Breast epithelium (tissue), 4 donors: ENCODE data around the gene NCBP3. TPM values are rescaled to one million over a fixed set of nuclear protein-coding genes. Genes with fewer than 3 reads are reported as not detected.
"Not testable (repeated sequence)": the region's sequence is repeated elsewhere in the genome, so short reads cannot be mapped to it uniquely, and the experiment has no call there.

Experiments used
- DNase-seq, 2 donors: peaks; one replicate each; pipeline ENCODE4 v3.0.0-alpha.2; 2019; ENCODE audit warnings: low spot score in 2 of 2
- H3K27ac ChIP-seq, 2 donors: fragments of 200-600 bp; sonication (generic) in 1 of 2; one replicate each; pipeline ENCODE4 v1.5.1; 2016 to 2019; ENCODE audit warnings: mild to moderate bottlenecking in 1 of 2
- H3K27me3 ChIP-seq, 2 donors: fragments of 200-600 bp; sonication (generic) in 1 of 2; one replicate each; pipeline versions ENCODE4 v1.5.1 to v1.6.0; 2017 to 2019; ENCODE audit warnings: control low read depth in 1 of 2, mild to moderate bottlenecking in 1 of 2
- H3K36me3 ChIP-seq: fragments of 200-600 bp; one replicate; pipeline ENCODE4 v1.5.1; 2019
- H3K4me1 ChIP-seq, 2 donors: fragments of 200-600 bp; sonication (generic); one replicate each; pipeline ENCODE4 v1.5.1; 2016 to 2019; ENCODE audit warnings: control low read depth in 1 of 2
- H3K4me3 ChIP-seq, 3 donors: fragments of 200-600 bp; sonication (generic); 1 replicate in 2 of 3; 2 replicates in 1 of 3; pipeline ENCODE4 v1.5.1; 2016 to 2019; ENCODE audit warnings: mild to moderate bottlenecking in 3 of 3, moderate library complexity in 2 of 3
- H3K9me3 ChIP-seq, 2 donors: fragments of 200-600 bp; sonication (generic) in 1 of 2; one replicate each; pipeline ENCODE4 v1.5.1; 2016 to 2019; ENCODE audit warnings: control low read depth in 1 of 2
- CTCF ChIP-seq, 3 donors: fragments of 450-650 bp; IDR thresholded peaks; one replicate each; pipeline ENCODE4 v1.5.1; 2016 to 2017; ENCODE audit warnings: antibody characterized with exemption in 3 of 3, mild to moderate bottlenecking in 3 of 3, moderate library complexity in 3 of 3
- POLR2A ChIP-seq: fragments of 450-650 bp; IDR thresholded peaks from one replicate; pipeline ENCODE4 v1.6.1; 2016; ENCODE audit warnings: antibody characterized with exemption, mild to moderate bottlenecking, moderate library complexity
- POLR2AphosphoS5 ChIP-seq, 3 donors: sonication (generic); formaldehyde crosslinking; IDR thresholded peaks; one replicate each; pipeline ENCODE4 v1.6.1; 2017; ENCODE audit warnings: antibody characterized with exemption in 3 of 3
- intact Hi-C: fragments of 100-400 bp; cut with DNase I; formaldehyde crosslinking; loops from one replicate; pipeline ENCODE4 v1.15.1; 2023; ENCODE audit warnings: low total_unique reads
- total RNA-seq, 3 donors: library from RNA; depleted of rRNA; stranded (reverse); fragments of >200 nt; gene quantifications; one replicate each; pipeline ENCODE4 v1.1.0, GENCODE V29; 2016

The NCBP3 gene
- total RNA-seq, 3 donors from 2014 or later, result 21.6 to 34.1 (median 25.9) TPM

GRCh38 chr17:3794557-3795389 lies 51.3 kb downstream of the NCBP3 start:
- H3K27me3 ChIP-seq, result no peaks in the 10 kb centered on the region

GRCh38 chr17:3794152-3794551 lies 51.9 kb downstream of the NCBP3 start:
- H3K4me3 ChIP-seq, intact Hi-C loops, H3K36me3 ChIP-seq: not testable (repeated sequence)

More at GRCh38 chr17:3794557-3795389, 51.3 kb downstream of the NCBP3 start:
- Histone ChIP-seq H3K9me3 (no peaks in the 10 kb centered on the region), H3K36me3 (no peaks in the 10 kb centered on the region), H3K4me3 (no peak overlapping the region), H3K27ac (no peak overlapping the region), H3K4me1 (no peaks in the 10 kb centered on the region)
- TF ChIP-seq POLR2AphosphoS5 (IDR thresholded peaks at IDR 0.05) (no peak), POLR2A (no peak), CTCF (IDR thresholded peaks at IDR 0.05) (no peak)
- no peak for DNase-seq
- intact Hi-C loops, result no loop called here

GRCh38 chr17:3793258-3793657 lies 52.8 kb downstream of the NCBP3 start:
- H3K27ac ChIP-seq, H3K36me3 ChIP-seq, DNase-seq, intact Hi-C loops, H3K4me3 ChIP-seq, H3K4me1 ChIP-seq, H3K27me3 ChIP-seq, H3K9me3 ChIP-seq: not testable (repeated sequence)

More at GRCh38 chr17:3794152-3794551, 51.9 kb downstream of the NCBP3 start:
- H3K27ac ChIP-seq, H3K27me3 ChIP-seq, H3K9me3 ChIP-seq, DNase-seq, H3K4me1 ChIP-seq: not testable (repeated sequence)

GRCh38 chr17:3792481-3792880 lies 53.6 kb downstream of the NCBP3 start:
- H3K9me3 ChIP-seq, result no peaks in the 10 kb centered on the region
- no peak overlapping the region for H3K27ac ChIP-seq
- no peak for TF ChIP-seq POLR2AphosphoS5 (IDR thresholded peaks at IDR 0.05)
- H3K4me1 ChIP-seq, result no peaks in the 10 kb centered on the region
- H3K4me3 ChIP-seq, result no peak overlapping the region
- no peaks in the 10 kb centered on the region for H3K36me3 ChIP-seq
- intact Hi-C loops, result no loop called here
- no peak for DNase-seq
- H3K27me3 ChIP-seq, result no peaks in the 10 kb centered on the region

GRCh38 chr17:3788200-3788599 lies 57.8 kb downstream of the NCBP3 start:
- DNase-seq, result no peak
- Histone ChIP-seq H3K4me3 (no peak overlapping the region), H3K36me3 (no peaks in the 10 kb centered on the region), H3K4me1 (no peaks in the 10 kb centered on the region), H3K27me3 (no peaks in the 10 kb centered on the region), H3K27ac (no peak overlapping the region), H3K9me3 (no peaks in the 10 kb centered on the region)
- intact Hi-C loops, result no loop called here
- no peak for TF ChIP-seq POLR2A
- no peak for TF ChIP-seq CTCF (IDR thresholded peaks at IDR 0.05)
- TF ChIP-seq POLR2AphosphoS5 (IDR thresholded peaks at IDR 0.05), result no peak

- H3K4me3 ChIP-seq, H3K36me3 ChIP-seq, intact Hi-C loops, H3K4me1 ChIP-seq, DNase-seq, H3K9me3 ChIP-seq, H3K27ac ChIP-seq, H3K27me3 ChIP-seq: not testable (repeated sequence)
These were observed 60.7 kb downstream of the NCBP3 start for GRCh38 chr17:3785323-3785722.

- no peak for TF ChIP-seq CTCF (IDR thresholded peaks at IDR 0.05)
- no peak for TF ChIP-seq POLR2A
- no peak for TF ChIP-seq POLR2AphosphoS5 (IDR thresholded peaks at IDR 0.05)
- Histone ChIP-seq H3K4me1 (no peaks in the 10 kb centered on the region), H3K9me3 (no peaks in the 10 kb centered on the region), H3K27ac (no peak overlapping the region), H3K27me3 (no peaks in the 10 kb centered on the region), H3K4me3 (no peak overlapping the region), H3K36me3 (no peaks in the 10 kb centered on the region)
- intact Hi-C loops, result no loop called here
- no peak for DNase-seq
These were observed 63.3 kb downstream of the NCBP3 start for GRCh38 chr17:3782751-3783150.
